Uterus (tissue), 4 donors: ENCODE results near the gene FN1. TPM values are rescaled to one million over a fixed set of nuclear protein-coding genes. Genes with fewer than 3 reads are reported as not detected.

Source experiments
- DNase-seq, 2 donors: peaks; one replicate each; pipeline ENCODE4 v3.0.0-alpha.2; 2019 to 2020
- H3K27ac ChIP-seq, 2 donors: fragments of 200-600 bp; sonication (generic); 1 replicate in 1 of 2; 2 replicates in 1 of 2; pipeline ENCODE4 v1.5.1; 2016 to 2018
- H3K27me3 ChIP-seq, 2 donors: fragments of 200-600 bp; sonication (generic); one replicate each; pipeline ENCODE4 v1.5.1; 2018 to 2019; ENCODE audit warnings: control low read depth in 1 of 2
- H3K36me3 ChIP-seq, 2 donors: fragments of 200-600 bp; sonication (generic); one replicate each; pipeline ENCODE4 v1.5.1; 2019; ENCODE audit warnings: control low read depth in 1 of 2
- H3K4me1 ChIP-seq, 2 donors: fragments of 200-600 bp; sonication (generic); one replicate each; pipeline ENCODE4 v1.5.1; 2018 to 2019; ENCODE audit warnings: control low read depth in 1 of 2
- H3K4me3 ChIP-seq, 2 donors: fragments of 200-600 bp; sonication (generic); 1 replicate in 1 of 2; 2 replicates in 1 of 2; pipeline ENCODE4 v1.5.1; 2018 to 2019; ENCODE audit warnings: mild to moderate bottlenecking in 1 of 2
- H3K9me3 ChIP-seq, 2 donors: fragments of 200-600 bp; sonication (generic); one replicate each; pipeline ENCODE4 v1.5.1; 2019; ENCODE audit warnings: control low read depth in 1 of 2
- POLR2A ChIP-seq, 2 donors: fragments of 450-650 bp; IDR thresholded peaks; one replicate each; pipeline ENCODE4 v1.6.1; 2016; ENCODE audit warnings: antibody characterized with exemption in 2 of 2, mild to moderate bottlenecking in 1 of 2, moderate library complexity in 1 of 2
- intact Hi-C: fragments of 100-400 bp; cut with DNase I; formaldehyde crosslinking; loops from one replicate; pipeline ENCODE4 v1.15.1; 2023; ENCODE audit warnings: low total_unique reads
- total RNA-seq, 4 donors: library from RNA; depleted of rRNA in 3 of 4; stranded (reverse); fragments of >200 nt in 3 of 4; gene quantifications; one replicate each; pipeline versions ENCODE4 v1.1.0 to v1.2.4, GENCODE V29; 2014 to 2023
- TF ChIP-seq, protein P1 (sequence below), 4 experiments: fragments of 200-600 bp in 2 of 4; fragments of 450-650 bp in 2 of 4; sonication (generic) in 2 of 4; IDR thresholded peaks; one replicate each; pipeline ENCODE4 v1.5.1; 2016 to 2019; ENCODE audit warnings: antibody characterized with exemption in 4 of 4, mild to moderate bottlenecking in 2 of 4, moderate library complexity in 1 of 4
- donor health status: DM: yes; HTN: yes; CAD: no.

FN1 gene
- total RNA-seq, 4 donors from 2014 or later = 218 to 1,074 (median 261) TPM

DNA sequence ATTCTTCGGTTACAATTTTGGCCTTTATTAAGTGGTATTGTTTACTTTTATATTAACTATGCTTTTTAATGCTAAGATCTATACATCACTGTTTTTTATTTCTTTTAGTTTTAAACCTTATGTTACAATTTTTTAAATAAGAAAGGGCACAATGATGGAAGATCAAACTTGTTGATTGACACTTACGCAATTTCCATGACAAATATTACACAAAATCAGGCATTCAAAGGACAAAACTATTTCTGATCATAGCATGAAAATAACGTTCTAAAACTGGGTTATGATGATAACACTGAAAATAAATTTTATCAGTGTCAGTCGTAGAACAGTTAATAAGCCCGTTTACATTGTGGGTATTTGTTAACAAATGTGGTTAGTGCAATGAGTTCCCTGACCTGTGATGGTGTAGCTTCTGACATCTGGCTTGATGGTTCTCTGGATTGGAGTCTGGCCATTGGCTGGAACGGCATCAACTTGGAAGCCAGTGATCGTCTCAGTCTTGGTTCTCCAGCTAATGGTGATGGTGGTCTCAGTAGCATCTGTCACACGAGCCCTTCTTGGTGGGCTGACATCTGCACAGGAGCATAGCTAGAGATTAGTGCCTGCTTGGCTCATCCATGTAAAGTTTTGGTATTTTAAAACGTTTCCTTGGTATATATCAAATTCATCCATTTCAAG, 59.6 kb downstream of the FN1 start:
- intact Hi-C loops = no loop called here
- Histone ChIP-seq H3K27me3 (no peaks in the 10 kb centered on the region), H3K36me3 (no peaks in the 10 kb centered on the region), H3K4me3 (no peak overlapping the region), H3K9me3 (no peaks in the 10 kb centered on the region), H3K27ac (no peak overlapping the region), H3K4me1 (no peaks in the 10 kb centered on the region)
- TF ChIP-seq, protein P1, sequence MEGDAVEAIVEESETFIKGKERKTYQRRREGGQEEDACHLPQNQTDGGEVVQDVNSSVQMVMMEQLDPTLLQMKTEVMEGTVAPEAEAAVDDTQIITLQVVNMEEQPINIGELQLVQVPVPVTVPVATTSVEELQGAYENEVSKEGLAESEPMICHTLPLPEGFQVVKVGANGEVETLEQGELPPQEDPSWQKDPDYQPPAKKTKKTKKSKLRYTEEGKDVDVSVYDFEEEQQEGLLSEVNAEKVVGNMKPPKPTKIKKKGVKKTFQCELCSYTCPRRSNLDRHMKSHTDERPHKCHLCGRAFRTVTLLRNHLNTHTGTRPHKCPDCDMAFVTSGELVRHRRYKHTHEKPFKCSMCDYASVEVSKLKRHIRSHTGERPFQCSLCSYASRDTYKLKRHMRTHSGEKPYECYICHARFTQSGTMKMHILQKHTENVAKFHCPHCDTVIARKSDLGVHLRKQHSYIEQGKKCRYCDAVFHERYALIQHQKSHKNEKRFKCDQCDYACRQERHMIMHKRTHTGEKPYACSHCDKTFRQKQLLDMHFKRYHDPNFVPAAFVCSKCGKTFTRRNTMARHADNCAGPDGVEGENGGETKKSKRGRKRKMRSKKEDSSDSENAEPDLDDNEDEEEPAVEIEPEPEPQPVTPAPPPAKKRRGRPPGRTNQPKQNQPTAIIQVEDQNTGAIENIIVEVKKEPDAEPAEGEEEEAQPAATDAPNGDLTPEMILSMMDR (IDR thresholded peaks at IDR 0.05) = no peak
- no peak for TF ChIP-seq POLR2A (IDR thresholded peaks at IDR 0.05)
- DNase-seq = no peak

DNA sequence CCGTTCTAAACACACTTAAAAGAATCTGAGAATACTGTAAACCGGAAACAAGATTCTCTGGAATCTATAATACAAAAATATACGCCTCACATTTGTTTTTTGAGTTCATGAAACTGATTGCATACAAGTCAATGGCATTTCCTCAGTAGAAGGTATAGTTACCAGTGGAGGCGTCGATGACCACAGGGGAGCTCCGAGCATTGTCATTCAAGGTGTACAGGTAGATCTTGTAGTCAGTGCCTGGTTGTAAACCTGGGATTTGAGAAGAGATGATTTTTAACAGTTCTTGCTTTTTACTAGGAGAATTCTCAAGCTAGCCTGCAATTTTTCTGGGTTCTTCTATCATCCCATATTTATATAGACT, 60.4 kb downstream of the FN1 start:
- H3K27ac ChIP-seq = no peak overlapping the region
- no peak for DNase-seq
- H3K27me3 ChIP-seq = no peaks in the 10 kb centered on the region
- TF ChIP-seq, protein P1 (IDR thresholded peaks at IDR 0.05) = no peak
- no peak for TF ChIP-seq POLR2A (IDR thresholded peaks at IDR 0.05)
- intact Hi-C loops = no loop called here
- H3K36me3 ChIP-seq = no peaks in the 10 kb centered on the region
- no peaks in the 10 kb centered on the region for H3K9me3 ChIP-seq
- H3K4me3 ChIP-seq = no peak overlapping the region
- H3K4me1 ChIP-seq = no peaks in the 10 kb centered on the region

DNA sequence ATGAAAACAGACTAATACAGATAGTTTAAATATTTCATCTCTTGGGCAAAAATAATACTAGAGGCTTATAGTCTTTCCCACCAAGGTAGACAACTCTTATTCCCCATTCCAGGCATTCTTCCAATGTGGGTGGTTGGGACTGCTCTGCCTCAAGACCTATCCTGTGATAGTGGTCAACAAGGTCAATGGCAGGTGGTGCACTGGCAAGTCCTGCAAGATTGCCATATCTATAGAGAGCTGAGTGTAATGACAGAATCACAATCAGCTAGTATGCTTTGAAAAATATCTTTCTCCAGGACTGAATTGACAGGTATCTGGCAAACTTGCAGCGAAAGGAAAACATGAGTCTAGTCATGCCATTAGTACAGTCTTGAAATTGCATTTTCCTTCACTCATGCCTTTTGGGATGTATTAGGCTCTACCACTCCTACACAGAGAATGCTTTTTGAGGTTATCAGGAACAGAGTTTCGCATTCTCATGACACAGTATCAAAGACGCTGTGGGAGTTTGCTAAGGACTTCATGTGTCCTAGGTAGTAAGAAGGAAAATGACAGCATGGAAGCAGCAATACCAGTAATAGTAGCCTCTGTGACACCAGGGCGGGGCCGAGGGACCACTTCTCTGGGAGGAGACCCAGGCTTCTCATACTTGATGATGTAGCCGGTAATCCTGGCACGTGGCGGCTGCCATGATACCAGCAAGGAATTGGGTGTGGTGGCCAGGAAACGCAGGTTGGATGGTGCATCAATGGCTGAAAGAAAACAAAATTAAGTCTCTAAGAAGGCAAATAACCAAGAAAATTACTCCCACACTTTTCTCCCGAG, 61.0 kb downstream of the FN1 start:
- DNase-seq = no peak
- no peaks in the 10 kb centered on the region for H3K9me3 ChIP-seq
- no peak overlapping the region for H3K4me3 ChIP-seq
- TF ChIP-seq, protein P1 (IDR thresholded peaks at IDR 0.05) = no peak
- TF ChIP-seq POLR2A (IDR thresholded peaks at IDR 0.05) = no peak
- H3K4me1 ChIP-seq = no peaks in the 10 kb centered on the region
- intact Hi-C loops = no loop called here
- no peak overlapping the region for H3K27ac ChIP-seq
- H3K36me3 ChIP-seq = no peaks in the 10 kb centered on the region
- no peaks in the 10 kb centered on the region for H3K27me3 ChIP-seq

DNA sequence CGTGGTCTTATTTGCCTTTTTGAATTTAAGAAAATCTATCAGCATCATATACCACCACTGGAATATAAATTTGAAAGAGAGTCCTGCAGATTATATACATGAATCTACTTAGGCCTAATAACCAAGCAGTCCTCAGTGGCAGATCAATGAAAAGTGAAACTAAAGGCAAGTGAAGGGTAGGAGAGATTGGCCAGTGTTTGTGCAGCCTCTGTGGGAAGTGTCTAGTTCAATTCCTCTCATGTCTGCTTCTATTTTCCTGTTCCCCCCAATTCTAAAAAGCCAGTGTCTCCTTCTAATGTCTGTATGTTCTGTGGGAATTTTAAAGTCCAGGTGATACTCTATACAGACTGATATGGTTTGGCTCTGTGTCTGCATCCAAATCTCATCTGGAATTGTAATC, 61.9 kb downstream of the FN1 start:
- H3K27ac ChIP-seq = no peak overlapping the region
- intact Hi-C loops = no loop called here
- H3K4me1 ChIP-seq = no peaks in the 10 kb centered on the region
- DNase-seq = no peak
- H3K9me3 ChIP-seq = no peaks in the 10 kb centered on the region
- no peak for TF ChIP-seq POLR2A (IDR thresholded peaks at IDR 0.05)
- TF ChIP-seq, protein P1 (IDR thresholded peaks at IDR 0.05) = no peak
- H3K36me3 ChIP-seq = no peaks in the 10 kb centered on the region
- H3K27me3 ChIP-seq = no peaks in the 10 kb centered on the region
- H3K4me3 ChIP-seq = no peak overlapping the region

DNA sequence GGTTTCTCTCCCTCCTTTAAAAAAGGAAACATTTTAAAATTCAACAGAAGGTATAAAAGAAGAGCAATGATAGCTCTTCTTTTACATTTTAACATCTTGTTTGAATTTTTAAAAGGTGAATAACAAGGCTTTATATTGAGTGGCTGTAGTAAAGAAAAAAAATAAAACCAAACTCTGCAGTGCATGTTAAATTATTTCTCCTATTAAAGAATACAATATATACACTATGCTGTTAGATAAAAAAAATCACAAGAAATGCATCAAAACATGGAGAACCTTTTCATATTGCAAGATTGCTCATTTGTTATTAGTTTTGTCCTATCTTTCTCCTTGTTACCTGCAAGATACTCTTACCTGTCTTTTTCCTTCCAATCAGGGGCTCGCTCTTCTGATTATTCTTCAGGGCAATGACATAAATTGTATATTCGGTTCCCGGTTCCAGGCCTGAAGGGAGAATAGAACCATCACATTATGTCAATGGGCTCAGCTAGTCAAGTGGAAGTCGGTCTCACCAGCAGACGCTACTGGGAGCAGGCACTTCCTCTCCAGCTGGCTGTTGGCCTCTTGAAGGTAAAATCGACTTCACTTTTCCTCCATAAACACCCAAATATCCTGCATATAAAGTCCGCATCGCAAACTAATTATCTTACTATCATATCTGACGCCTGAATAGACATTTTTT, 62.8 kb downstream of the FN1 start:
- Histone ChIP-seq H3K4me3 (no peak overlapping the region), H3K27me3 (no peaks in the 10 kb centered on the region), H3K4me1 (no peaks in the 10 kb centered on the region), H3K36me3 (no peaks in the 10 kb centered on the region), H3K27ac (no peak overlapping the region), H3K9me3 (no peaks in the 10 kb centered on the region)
- intact Hi-C loops = no loop called here
- DNase-seq = no peak
- TF ChIP-seq, protein P1 (IDR thresholded peaks at IDR 0.05) = no peak
- no peak for TF ChIP-seq POLR2A (IDR thresholded peaks at IDR 0.05)
